GM12878 (cell line): Measurements from ENCODE around the gene ANGEL2. TPM values are rescaled to one million over a fixed set of nuclear protein-coding genes. Genes with fewer than 3 reads are reported as not detected.

Experiments
- ATAC-seq: fragments of 200-7000 bp; cut with Tn5 transposase; 3 replicates; pipeline ENCODE4 v1.9.1; 2020; ENCODE audit warnings: mild to moderate bottlenecking, moderate library complexity
- BruUV-seq: library from RNA; stranded (reverse); fragments of 400-500 nt; replicated peaks from 2 replicates; lab custom pipeline; 2021; lab: Mats Ljungman, UMichigan
- CTCF ChIA-PET: fragments of 300-600 bp; sonication (Branson Sonifier 250); formaldehyde crosslinking; extraction: SDS; loops from one replicate; lab custom pipeline; 2021; ENCODE audit warnings: inconsistent platforms; lab: Yijun Ruan, JAX
- POLR2A ChIA-PET: fragments of 350-600 bp; formaldehyde crosslinking; extraction: SDS; loops from one replicate; lab custom pipeline; 2021; ENCODE audit warnings: inconsistent platforms; lab: Charles Lee
- RAD21 ChIA-PET: fragments of 300-600 bp; sonication (Branson Sonifier 250); formaldehyde crosslinking; loops from one replicate; lab custom pipeline; 2023; ENCODE audit warnings: antibody characterized with exemption; ENCODE audit not compliant: unreplicated experiment; lab: Charles Lee
- SMC1A ChIA-PET: fragments of 300-600 bp; sonication (Branson Sonifier 250); formaldehyde crosslinking; loops from one replicate; lab custom pipeline; 2023; ENCODE audit not compliant: unreplicated experiment, uncharacterized antibody; lab: Charles Lee
- DNase-seq: peaks from one replicate; pipeline ENCODE4 v3.0.0-alpha.2; 2011; ENCODE audit warnings: low read depth, low spot score
- FAIRE-seq: peaks from 3 replicates; lab custom pipeline; 2011; peaks lifted over from hg19 to GRCh38; lab: Jason Lieb, UNC
- H2AFZ ChIP-seq: 2 replicates; pipeline ENCODE4 v1.6.0; 2011; ENCODE audit warnings: low read depth, low read length, control low read depth; ENCODE audit not compliant: control insufficient read depth
- H3K27ac ChIP-seq: 2 replicates; pipeline ENCODE4 v1.5.1; 2011; ENCODE audit warnings: control low read depth; ENCODE audit not compliant: control insufficient read depth, insufficient read depth
- H3K27me3 ChIP-seq, 2 experiments: replicated peaks in 1 of 2; 2 replicates each; pipeline versions ENCODE4 v1.6.0 to v1.6.1; 2011; ENCODE audit warnings: low read length in 1 of 2; ENCODE audit not compliant: control insufficient read depth in 2 of 2, insufficient read depth in 2 of 2
- H3K36me3 ChIP-seq, 2 experiments: 2 replicates each; pipeline ENCODE4 v1.5.1; 2011; ENCODE audit warnings: low read length in 1 of 2; ENCODE audit not compliant: control insufficient read depth in 2 of 2, insufficient read depth in 2 of 2
- H3K4me1 ChIP-seq: 2 replicates; pipeline ENCODE4 v1.6.1; 2011; ENCODE audit warnings: mild to moderate bottlenecking, low read length, moderate library complexity, mixed read lengths; ENCODE audit not compliant: control insufficient read depth, insufficient read depth
- H3K4me2 ChIP-seq: 2 replicates; pipeline ENCODE4 v1.6.0; 2011; ENCODE audit warnings: control low read depth; ENCODE audit not compliant: control insufficient read depth, insufficient read depth
- H3K4me3 ChIP-seq: fragments of 200-600 bp; sonication (generic); 2 replicates; pipeline ENCODE4 v1.5.1; 2016
- H3K79me2 ChIP-seq: 2 replicates; pipeline ENCODE4 v1.6.0; 2011; ENCODE audit warnings: low read length; ENCODE audit not compliant: control insufficient read depth, insufficient read depth
- H3K9ac ChIP-seq: 2 replicates; pipeline ENCODE4 v1.8.0; 2011; ENCODE audit warnings: low read length, control low read depth, mixed read lengths; ENCODE audit not compliant: control insufficient read depth, insufficient read depth
- H3K9me3 ChIP-seq: replicated peaks from 3 replicates; pipeline ENCODE4 v1.5.1; 2011; ENCODE audit warnings: mild to moderate bottlenecking, low read length; ENCODE audit not compliant: control insufficient read depth, insufficient read depth
- H4K20me1 ChIP-seq: 2 replicates; pipeline ENCODE4 v1.6.0; 2011; ENCODE audit not compliant: control insufficient read depth, insufficient read depth
- BHLHE40 ChIP-seq, 2 experiments: fragments of 450-650 bp in 1 of 2; IDR thresholded peaks; 2 replicates each; pipeline ENCODE4 v1.6.1; 2011 to 2017; ENCODE audit warnings: low read depth in 2 of 2, borderline replicate concordance in 1 of 2, improper control_type of control experiment in 1 of 2, low read length in 1 of 2, mild to moderate bottlenecking in 1 of 2
- CHD2 ChIP-seq: IDR thresholded peaks from 2 replicates; pipeline ENCODE4 v1.6.1; 2011; ENCODE audit warnings: low read depth, low read length, improper control_type of control experiment, borderline replicate concordance
- E2F4 ChIP-seq: IDR thresholded peaks from 2 replicates; pipeline ENCODE4 v1.6.1; 2012; ENCODE audit warnings: low read depth, low read length, improper control_type of control experiment
- EGR1 ChIP-seq, 2 experiments: IDR thresholded peaks; 1 replicate in 1 of 2; 2 replicates in 1 of 2; pipeline ENCODE4 v1.6.1; 2011 to 2012; ENCODE audit warnings: low read depth in 2 of 2, low read length in 2 of 2, borderline replicate concordance in 1 of 2, mild to moderate bottlenecking in 1 of 2, moderate library complexity in 1 of 2
- FOS ChIP-seq: IDR thresholded peaks from 3 replicates; pipeline ENCODE4 v1.6.1; 2011; ENCODE audit warnings: borderline replicate concordance; ENCODE audit not compliant: insufficient read length; ENCODE audit errors: extremely low read depth
- GATAD2B ChIP-seq: fragments of 450-650 bp; conservative IDR thresholded peaks from 2 replicates; pipeline ENCODE4 v1.6.1; 2017; ENCODE audit warnings: low read depth, mild to moderate bottlenecking, moderate library complexity
- LARP7 ChIP-seq: fragments of 450-650 bp; IDR thresholded peaks from 2 replicates; pipeline ENCODE4 v1.6.1; 2017; ENCODE audit warnings: mild to moderate bottlenecking
- MXI1 ChIP-seq: fragments of 150-350 bp; IDR thresholded peaks from 2 replicates; pipeline ENCODE4 v1.6.1; 2011; ENCODE audit warnings: low read depth, mild to moderate bottlenecking, inconsistent platforms, low read length, improper control_type of control experiment
- NFYB ChIP-seq: IDR thresholded peaks from 2 replicates; pipeline ENCODE4 v1.6.1; 2011; ENCODE audit warnings: low read depth, mild to moderate bottlenecking, low read length, improper control_type of control experiment, moderate library complexity; ENCODE audit not compliant: insufficient read depth
- PAX5 ChIP-seq: IDR thresholded peaks from 2 replicates; pipeline ENCODE4 v1.6.1; 2011; ENCODE audit warnings: low read depth, low read length, borderline replicate concordance
- POLR2A ChIP-seq: IDR thresholded peaks from 2 replicates; pipeline ENCODE4 v1.6.1; 2011; ENCODE audit warnings: low read depth, mild to moderate bottlenecking, low read length
- POU2F2 ChIP-seq: IDR thresholded peaks from 3 replicates; pipeline ENCODE4 v1.6.1; 2011; ENCODE audit warnings: low read depth, mild to moderate bottlenecking, low read length, borderline replicate concordance
- RCOR1 ChIP-seq: conservative IDR thresholded peaks from 2 replicates; pipeline ENCODE4 v1.6.1; 2012; ENCODE audit warnings: low read depth, low read length, improper control_type of control experiment
- RFX5 ChIP-seq: IDR thresholded peaks from 2 replicates; pipeline ENCODE4 v1.6.1; 2011; ENCODE audit warnings: low read depth, low read length, improper control_type of control experiment
- SMARCA5 ChIP-seq: fragments of 450-650 bp; IDR thresholded peaks from 2 replicates; pipeline ENCODE4 v1.6.1; 2017; ENCODE audit warnings: mild to moderate bottlenecking
- WGBS: methylation state at CpG from one replicate; pipeline ENCODE4 v1.1.6; 2016; ENCODE audit warnings: low lambda C conversion rate; ENCODE audit not compliant: insufficient replicate concordance, insufficient coverage; ENCODE audit errors: missing lambda C conversion rate; 5-methylcytosine and 5-hydroxymethylcytosine counted together
- in situ Hi-C: fragments of 300-500 bp; cut with MboI; formaldehyde crosslinking; loops from 9 replicates; pipeline ENCODE4 v1.14.3; 2018; ENCODE audit warnings: mixed read lengths
- intact Hi-C: fragments of 100-400 bp; cut with micrococcal nuclease; formaldehyde crosslinking; loops from one replicate; pipeline ENCODE4 v1.14.2; 2022; ENCODE audit not compliant: unreplicated experiment
- polyA plus RNA-seq, 11 experiments: library from polyadenylated mRNA; depleted of rRNA in 4 of 11; unstranded in 6 of 11; stranded (reverse) in 5 of 11; fragments of >200 nt; fragmentation: Nextera tagmentation in 4 of 11; fragmentation: Illumina TruSeq in 1 of 11; extraction: Ambion mirVana in 4 of 11; extraction: Trizol in 1 of 11; gene quantifications; 1 replicate in 1 of 11; 2 replicates in 10 of 11; pipeline versions ENCODE4 v1.2.1 to v1.2.3, GENCODE V29; 2011 to 2016; ENCODE audit warnings: inconsistent platforms in 2 of 11, missing spikeins in 2 of 11, low read depth in 1 of 11
- total RNA-seq, 4 experiments: library from RNA; depleted of rRNA in 3 of 4; stranded (reverse); fragments of >200 nt in 3 of 4; fragmentation: Illumina TruSeq in 1 of 4; extraction: Trizol in 1 of 4; gene quantifications; 2 replicates each; pipeline versions ENCODE4 v1.2.1 to v1.2.3, GENCODE V29; 2013 to 2021
- TF ChIP-seq, protein P1 (sequence below): fragments of 450-650 bp; IDR thresholded peaks from 2 replicates; pipeline ENCODE4 v1.6.1; 2018; ENCODE audit warnings: mild to moderate bottlenecking, low read depth, moderate library complexity; ENCODE audit not compliant: partially characterized antibody

Gene ANGEL2
- total and polyA plus RNA-seq, 10 of the 15 experiments (the other 5 are each of a cell fraction or from before 2014, with no cell fraction given): 6.3 to 53.9 (median 30.7) TPM

DNA sequence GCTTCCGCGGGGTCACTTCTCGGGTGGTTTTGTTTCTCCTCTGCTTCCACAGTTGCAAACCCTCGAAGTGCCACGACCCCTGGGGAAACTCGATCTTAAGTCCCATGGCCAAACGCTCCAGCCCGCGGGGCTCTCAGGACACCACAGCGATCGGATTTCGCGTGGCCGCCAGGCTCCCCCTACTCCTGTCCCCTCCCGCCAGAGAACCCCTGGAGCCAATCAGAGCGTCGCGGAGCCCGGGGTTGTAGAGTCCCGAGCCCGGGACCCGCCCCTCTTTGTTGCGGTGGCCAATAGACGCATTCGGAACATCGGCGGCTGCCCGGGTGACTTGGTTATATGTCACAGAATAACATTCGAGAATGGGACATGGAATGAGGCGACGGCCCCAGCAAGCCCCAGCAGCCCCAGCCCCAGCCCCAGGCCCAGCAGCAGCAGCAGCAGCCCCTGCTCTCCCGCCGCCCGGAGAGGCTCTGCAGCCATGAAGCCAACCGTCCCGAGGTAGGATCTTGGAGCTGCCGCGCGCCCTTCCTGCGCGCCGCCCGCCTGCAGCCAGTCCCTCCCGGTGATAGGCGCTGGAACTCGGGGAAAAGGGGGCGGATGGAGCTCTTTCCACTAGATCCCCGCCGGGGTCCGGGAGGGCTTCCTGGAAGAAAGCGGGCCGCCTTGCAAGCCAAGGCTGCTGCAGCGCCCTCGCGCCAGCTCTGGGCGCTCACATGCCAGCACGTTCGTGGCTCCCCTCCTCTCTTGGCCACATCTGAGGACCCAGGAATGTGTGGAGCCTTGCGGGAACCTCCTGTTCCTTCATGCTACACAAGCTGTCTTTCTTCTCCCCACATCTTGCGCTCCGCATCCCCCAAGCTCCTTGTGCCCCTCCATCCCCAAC lies 65.2 kb downstream of the ANGEL2 start, which contains the start of gene VASH2:
Gene VASH2, plus strand, starts transcription at position 299 of the 883 bp plus-strand sequence. CDS start 1,002 bp downstream, outside the sequence.
- Histone ChIP-seq H3K9me3 (no peaks in the 10 kb centered on the region), H3K27ac (peak within 1 kb of the TSS; percentile 92), H3K4me2 (peak within 1 kb of the TSS; percentile 78), H4K20me1 (no peaks in the 10 kb centered on the region), H2AFZ (peak within 1 kb of the TSS; percentile 71), H3K4me3 (peak within 1 kb of the TSS; percentile 95), H3K4me1 (peaks cover 48% of the 10 kb centered on the region), H3K36me3 (no peaks in the 10 kb centered on the region), H3K79me2 (peaks cover 50% of the 10 kb centered on the region), H3K9ac (peak within 1 kb of the TSS; percentile 77), H3K27me3 (no peaks in the 10 kb centered on the region)
- intact Hi-C loops (loop anchor here (5.0 kb wide), 2 partner anchors 47 to 338 kb away; no protein-coding TSS in a partner anchor), in situ Hi-C loops (no loop called here)
- RAD21 ChIA-PET: interaction anchor here (0.6 to 2.2 kb wide), 7 partner anchors 9 to 1476 kb away, joined by 3 to 8 read pairs (median 4); partner anchors contain the start of gene FLVCR1
- CTCF ChIA-PET: interaction anchor here (0.6 to 2.6 kb wide), 11 partner anchors 9 to 164 kb away, joined by 3 to 17 read pairs (median 4); no protein-coding TSS in a partner anchor
- POLR2A ChIA-PET: interaction anchor here (0.6 to 7.4 kb wide), 16 partner anchors 9 to 159 kb away, joined by 3 to 55 read pairs (median 4); partner anchors contain the start of genes FLVCR1, NSL1 and TATDN3
- peak; percentile 92 for ATAC-seq
- FAIRE-seq: no peak
- WGBS: 3% methylated on average over 61 of the region's 61 CpGs
- SMC1A ChIA-PET: interaction anchor here (0.6 to 6.1 kb wide), 12 partner anchors 9 to 201 kb away, joined by 3 to 40 read pairs (median 4); no protein-coding TSS in a partner anchor
- BruUV-seq: no TSS peak
- peak; percentile 59 for DNase-seq
- TF ChIP-seq CHD2: peak; percentile 36; the same call in 1 of the 2 replicates
- TF ChIP-seq FOS: peak; percentile 31
- TF ChIP-seq, protein P1, sequence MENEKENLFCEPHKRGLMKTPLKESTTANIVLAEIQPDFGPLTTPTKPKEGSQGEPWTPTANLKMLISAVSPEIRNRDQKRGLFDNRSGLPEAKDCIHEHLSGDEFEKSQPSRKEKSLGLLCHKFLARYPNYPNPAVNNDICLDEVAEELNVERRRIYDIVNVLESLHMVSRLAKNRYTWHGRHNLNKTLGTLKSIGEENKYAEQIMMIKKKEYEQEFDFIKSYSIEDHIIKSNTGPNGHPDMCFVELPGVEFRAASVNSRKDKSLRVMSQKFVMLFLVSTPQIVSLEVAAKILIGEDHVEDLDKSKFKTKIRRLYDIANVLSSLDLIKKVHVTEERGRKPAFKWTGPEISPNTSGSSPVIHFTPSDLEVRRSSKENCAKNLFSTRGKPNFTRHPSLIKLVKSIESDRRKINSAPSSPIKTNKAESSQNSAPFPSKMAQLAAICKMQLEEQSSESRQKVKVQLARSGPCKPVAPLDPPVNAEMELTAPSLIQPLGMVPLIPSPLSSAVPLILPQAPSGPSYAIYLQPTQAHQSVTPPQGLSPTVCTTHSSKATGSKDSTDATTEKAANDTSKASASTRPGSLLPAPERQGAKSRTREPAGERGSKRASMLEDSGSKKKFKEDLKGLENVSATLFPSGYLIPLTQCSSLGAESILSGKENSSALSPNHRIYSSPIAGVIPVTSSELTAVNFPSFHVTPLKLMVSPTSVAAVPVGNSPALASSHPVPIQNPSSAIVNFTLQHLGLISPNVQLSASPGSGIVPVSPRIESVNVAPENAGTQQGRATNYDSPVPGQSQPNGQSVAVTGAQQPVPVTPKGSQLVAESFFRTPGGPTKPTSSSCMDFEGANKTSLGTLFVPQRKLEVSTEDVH: no peak
- TF ChIP-seq SMARCA5: peak; percentile 40; the same call in 1 of the 2 replicates
- TF ChIP-seq POU2F2: no peak
- peak; percentile 44; the same call in 1 of the 2 replicates for TF ChIP-seq RFX5
- peak; percentile 15; the same call in 1 of the 2 replicates for TF ChIP-seq LARP7
- TF ChIP-seq NFYB: peak; percentile 93
- peak in 1 of 2 experiments; percentile 25; a peak in 1 of 3 replicates for TF ChIP-seq EGR1 (IDR thresholded peaks at IDR 0.05; ENCODE audit: borderline replicate concordance in 1 of 2, low read depth in 2 of 2, low read length in 2 of 2)
- no peak for TF ChIP-seq PAX5
- peak; percentile 27; the same call in 1 of the 2 replicates for TF ChIP-seq RCOR1
- TF ChIP-seq POLR2A: peak; percentile 71
- peak in 1 of 2 experiments; percentile 72; a peak in 2 of 4 replicates for TF ChIP-seq BHLHE40 (IDR thresholded peaks at IDR 0.05; ENCODE audit: borderline replicate concordance in 1 of 2, low read depth in 2 of 2, low read length in 1 of 2)
- peak; percentile 71; the same call in 1 of the 2 replicates for TF ChIP-seq MXI1
- peak; percentile 15; the same call in 1 of the 2 replicates for TF ChIP-seq GATAD2B
- TF ChIP-seq E2F4: peak; percentile 54; the same call in 1 of the 2 replicates
